Left renal cortex interstitium (tissue), 4 donors: Measurements from ENCODE around the gene CGB3. TPM values are rescaled to one million over a fixed set of nuclear protein-coding genes. Genes with fewer than 3 reads are reported as not detected.
"Not testable (repeated sequence)": the region's sequence is repeated elsewhere in the genome, so short reads cannot be mapped to it uniquely, and the experiment has no call there.

Experiments
- DNase-seq, 4 donors: peaks; one replicate each; pipeline ENCODE4 v3.0.0-alpha.2; 2013; ENCODE audit warnings: low read depth in 4 of 4, low spot score in 2 of 4, missing footprints in 1 of 4
- polyA plus RNA-seq, 4 donors: library from polyadenylated mRNA; unstranded; fragments of 120-200 nt; gene quantifications; one replicate each; pipeline ENCODE4 v1.2.1, GENCODE V29; 2013; ENCODE audit not compliant: insufficient read length in 4 of 4

CGB3 gene
- polyA plus RNA-seq, result under 1 TPM in 1 of 4 donors, not detected in 3; 0.16 TPM

GRCh38 chr19:49024233-49024632 lies at the start of gene CGB3:
CGB3 (minus strand) TSS chr19:49024333; CDS start chr19:49023971, 362 bp downstream.
- DNase-seq, result not testable (repeated sequence)

- no peak for DNase-seq
These were observed 47.9 kb upstream of the CGB3 start for GRCh38 chr19:49071860-49072547.

GRCh38 chr19:49070416-49070815 lies 46.3 kb upstream of the CGB3 start:
- DNase-seq, result no peak

- no peak for DNase-seq
These were observed 44.9 kb upstream of the CGB3 start for GRCh38 chr19:49069026-49069425.

GRCh38 chr19:49067554-49067953 lies 43.4 kb upstream of the CGB3 start:
- no peak for DNase-seq

- DNase-seq, result no peak
These were observed 41.9 kb upstream of the CGB3 start for GRCh38 chr19:49065905-49066512.

GRCh38 chr19:49064768-49065611 lies 40.9 kb upstream of the CGB3 start, which contains the start of gene NTF4:
NTF4 (minus strand) TSS chr19:49064818; CDS start chr19:49061997, 2,821 bp downstream.
- DNase-seq, result no peak

GRCh38 chr19:49064029-49064629 lies 40.0 kb upstream of the CGB3 start:
- no peak for DNase-seq

GRCh38 chr19:49061445-49061844 lies 37.3 kb upstream of the CGB3 start:
- no peak for DNase-seq

- DNase-seq, result no peak
These were observed 36.9 kb upstream of the CGB3 start for GRCh38 chr19:49061000-49061399.

- DNase-seq, result no peak
These were observed 34.9 kb upstream of the CGB3 start for GRCh38 chr19:49059053-49059452.

GRCh38 chr19:49058562-49058961 lies 34.4 kb upstream of the CGB3 start:
- no peak for DNase-seq

- peak in 1 of 4 donors; percentile 74 for DNase-seq
These were observed 33.6 kb upstream of the CGB3 start, which contains the start of gene CGB7 for GRCh38 chr19:49057636-49058234. CGB7 (minus strand) TSS chr19:49057749; CDS start chr19:49055375, 2,374 bp downstream.

- DNase-seq, result not testable (repeated sequence)
These were observed 32.9 kb upstream of the CGB3 start for GRCh38 chr19:49056902-49057596.

- no peak for DNase-seq
These were observed 32.2 kb upstream of the CGB3 start for GRCh38 chr19:49056101-49056901.

- not testable (repeated sequence) for DNase-seq
These were observed 26.4 kb upstream of the CGB3 start for GRCh38 chr19:49050376-49051033.

GRCh38 chr19:49049834-49050233 lies 25.7 kb upstream of the CGB3 start:
- not testable (repeated sequence) for DNase-seq

GRCh38 chr19:49049011-49049410 lies 24.9 kb upstream of the CGB3 start, which contains the start of gene CGB8:
CGB8 (minus strand) TSS chr19:49049111; CDS start chr19:49048739, 372 bp downstream.
- DNase-seq, result not testable (repeated sequence)
